Keratinocyte (primary cell): ENCODE results near the gene APMAP.

Experiments
- EZH2 ChIP-seq: IDR thresholded peaks from one replicate; pipeline ENCODE4 v1.6.1; 2012; ENCODE audit warnings: inconsistent platforms, mild to moderate bottlenecking, low read length, moderate library complexity
- TF ChIP-seq, protein P1 (sequence below), 3 experiments: IDR thresholded peaks in 1 of 3; conservative IDR thresholded peaks in 1 of 3; optimal IDR thresholded peaks in 1 of 3; 2 replicates in 2 of 3; 3 replicates in 1 of 3; pipeline versions ENCODE3 to v1.5.1; 2011; ENCODE audit warnings: low read length in 3 of 3, mild to moderate bottlenecking in 3 of 3, moderate library complexity in 2 of 3, control low read depth in 1 of 3, inconsistent platforms in 1 of 3; ENCODE audit not compliant: insufficient read depth in 2 of 3; ENCODE audit errors: extremely low read depth in 1 of 3

DNA sequence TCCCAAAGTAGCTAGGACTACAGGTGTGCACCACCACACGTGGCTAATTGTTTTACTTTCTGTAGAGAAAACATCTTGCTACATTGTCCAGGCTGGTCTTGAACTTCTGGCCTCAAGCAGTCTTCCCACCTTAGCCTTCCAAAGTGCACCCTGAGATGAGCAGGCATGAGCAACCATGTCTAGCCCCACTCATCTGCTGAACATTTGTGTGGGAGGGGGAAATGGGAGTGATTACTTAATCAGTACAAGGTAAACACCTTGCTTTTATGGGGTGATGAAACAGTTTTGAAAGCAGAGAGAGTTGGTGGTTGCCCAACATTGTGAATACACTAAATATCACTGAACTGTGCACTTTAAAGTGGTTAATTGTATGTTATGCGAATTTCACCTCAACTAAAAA, 5.3 kb downstream of the APMAP start:
- TF ChIP-seq, protein P1, sequence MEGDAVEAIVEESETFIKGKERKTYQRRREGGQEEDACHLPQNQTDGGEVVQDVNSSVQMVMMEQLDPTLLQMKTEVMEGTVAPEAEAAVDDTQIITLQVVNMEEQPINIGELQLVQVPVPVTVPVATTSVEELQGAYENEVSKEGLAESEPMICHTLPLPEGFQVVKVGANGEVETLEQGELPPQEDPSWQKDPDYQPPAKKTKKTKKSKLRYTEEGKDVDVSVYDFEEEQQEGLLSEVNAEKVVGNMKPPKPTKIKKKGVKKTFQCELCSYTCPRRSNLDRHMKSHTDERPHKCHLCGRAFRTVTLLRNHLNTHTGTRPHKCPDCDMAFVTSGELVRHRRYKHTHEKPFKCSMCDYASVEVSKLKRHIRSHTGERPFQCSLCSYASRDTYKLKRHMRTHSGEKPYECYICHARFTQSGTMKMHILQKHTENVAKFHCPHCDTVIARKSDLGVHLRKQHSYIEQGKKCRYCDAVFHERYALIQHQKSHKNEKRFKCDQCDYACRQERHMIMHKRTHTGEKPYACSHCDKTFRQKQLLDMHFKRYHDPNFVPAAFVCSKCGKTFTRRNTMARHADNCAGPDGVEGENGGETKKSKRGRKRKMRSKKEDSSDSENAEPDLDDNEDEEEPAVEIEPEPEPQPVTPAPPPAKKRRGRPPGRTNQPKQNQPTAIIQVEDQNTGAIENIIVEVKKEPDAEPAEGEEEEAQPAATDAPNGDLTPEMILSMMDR (optimal IDR thresholded peaks at IDR 0.05 in 1 of 3, IDR thresholded peaks at IDR 0.05 in 1 of 3, conservative IDR thresholded peaks at IDR 0.05 in 1 of 3; ENCODE audit: extremely low read depth in 1 of 3, insufficient read depth in 2 of 3, low read length in 3 of 3), result no peak
- TF ChIP-seq EZH2, result no peak
